HG02798 (cell line): ENCODE results near the gene RAD21L1.

Experiments
- ATAC-seq: cut with Tn5 transposase; IDR thresholded peaks from one replicate; pipeline ENCODE4 v1.9.1; 2021; ENCODE audit warnings: mild to moderate bottlenecking; ENCODE audit not compliant: unreplicated experiment, poor library complexity

RAD21L1 gene

GRCh38 chr20:1225783-1226654, at the start of gene RAD21L1:
Gene RAD21L1 (plus strand): TSS chr20:1226044. CDS start chr20:1228454, 2,410 bp downstream.
- ATAC-seq, result no peak

DNA sequence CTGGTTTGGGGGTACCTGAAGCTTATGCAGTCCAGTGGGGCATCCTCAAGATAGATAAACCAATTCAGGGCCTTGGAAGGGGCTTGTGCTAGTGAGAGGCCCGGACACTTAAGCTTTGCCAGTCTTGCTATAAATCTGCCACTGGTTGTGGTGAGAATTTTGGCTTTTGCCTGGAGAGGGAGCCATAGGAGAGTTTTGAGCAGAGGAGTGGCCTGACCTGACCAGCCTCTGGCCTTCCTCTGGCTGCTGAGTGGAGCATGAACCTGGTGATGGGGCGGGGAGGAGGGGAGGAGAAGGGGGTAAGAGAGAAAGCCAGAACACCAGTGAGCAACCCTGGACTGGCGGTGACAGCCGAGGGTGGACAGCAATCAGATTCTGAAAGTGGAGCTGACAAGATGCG, 48.2 kb upstream of the RAD21L1 start:
- no peak for ATAC-seq

- ATAC-seq, result no peak
Observed at GRCh38 chr20:1178103-1178502, 47.7 kb upstream of the RAD21L1 start.

DNA sequence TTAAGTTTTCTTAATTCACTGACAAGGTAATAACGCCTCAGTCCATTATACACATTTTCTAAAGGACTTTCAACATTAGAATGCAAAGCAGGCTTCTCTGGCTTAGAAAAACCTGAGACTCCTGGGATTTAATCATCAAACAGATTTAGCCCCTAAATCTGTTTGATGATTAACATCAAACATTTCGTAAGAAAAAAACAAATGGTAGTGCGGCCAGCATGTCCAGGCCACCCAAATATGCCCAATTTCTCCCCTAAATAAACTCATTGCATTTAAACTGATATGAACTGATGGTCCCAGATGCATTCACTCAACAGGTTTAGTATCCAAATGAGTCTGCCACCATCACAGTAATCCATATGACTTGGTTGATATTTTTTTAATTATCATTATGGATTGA, 47.2 kb upstream of the RAD21L1 start:
- no peak for ATAC-seq

GRCh38 chr20:1180949-1181348, 44.9 kb upstream of the RAD21L1 start:
- ATAC-seq, result no peak

GRCh38 chr20:1182106-1182505, 43.7 kb upstream of the RAD21L1 start:
- ATAC-seq, result no peak

DNA sequence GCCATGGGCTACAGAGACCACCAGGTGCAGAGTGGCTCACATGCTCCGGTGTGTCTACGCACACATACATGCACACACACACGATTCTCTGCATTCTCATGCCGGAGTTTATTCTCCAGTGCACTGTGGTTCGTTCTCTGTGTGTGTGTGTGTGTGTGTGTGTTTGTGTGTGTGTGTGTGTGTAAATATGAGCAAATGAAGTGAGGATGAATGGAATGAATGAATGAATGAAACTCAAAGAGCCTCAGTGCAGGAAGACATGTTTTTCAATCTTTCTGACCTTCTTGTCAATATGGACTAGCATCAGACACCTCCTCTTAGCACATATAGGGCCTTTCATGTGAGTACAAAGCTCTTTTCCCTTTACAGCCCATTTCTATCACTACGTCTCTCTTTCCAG, 42.7 kb upstream of the RAD21L1 start:
- ATAC-seq, result no peak

- no peak for ATAC-seq
Observed at GRCh38 chr20:1184260-1184637, 41.6 kb upstream of the RAD21L1 start.

- ATAC-seq, result no peak
Observed at GRCh38 chr20:1184638-1185315, 41.1 kb upstream of the RAD21L1 start, which contains the start of gene TMEM74B. Gene TMEM74B (minus strand): TSS chr20:1184981. CDS start chr20:1183801, 1,180 bp downstream.

- no peak for ATAC-seq
Observed at GRCh38 chr20:1185316-1185741, 40.5 kb upstream of the RAD21L1 start.

DNA sequence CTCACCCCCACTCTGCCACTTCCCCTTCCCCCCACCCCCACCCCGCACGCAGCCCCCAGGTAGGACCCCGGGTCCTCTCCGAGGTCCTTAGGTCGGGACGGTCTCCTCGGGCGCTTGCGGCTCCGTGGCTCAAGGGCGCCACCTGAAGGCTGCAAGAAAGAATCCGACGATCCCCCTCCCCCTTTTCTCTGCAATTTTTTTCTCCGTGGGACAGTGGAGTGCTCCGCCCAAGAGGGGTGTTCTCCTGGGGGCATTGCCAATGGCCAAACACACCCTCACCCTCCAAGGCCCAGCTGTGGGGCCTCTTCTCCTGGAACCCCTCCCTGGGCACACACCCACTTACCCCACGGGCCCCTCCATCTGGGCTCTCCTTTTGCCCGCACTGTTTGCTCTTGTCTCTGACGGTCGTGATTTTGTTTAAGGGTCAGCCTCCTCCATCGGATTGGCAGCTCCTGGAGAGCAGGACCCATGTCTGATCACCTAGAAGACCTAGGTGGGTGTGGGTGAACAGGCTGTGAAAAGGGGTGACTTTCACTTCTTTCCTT, 40.0 kb upstream of the RAD21L1 start:
- ATAC-seq, result no peak

DNA sequence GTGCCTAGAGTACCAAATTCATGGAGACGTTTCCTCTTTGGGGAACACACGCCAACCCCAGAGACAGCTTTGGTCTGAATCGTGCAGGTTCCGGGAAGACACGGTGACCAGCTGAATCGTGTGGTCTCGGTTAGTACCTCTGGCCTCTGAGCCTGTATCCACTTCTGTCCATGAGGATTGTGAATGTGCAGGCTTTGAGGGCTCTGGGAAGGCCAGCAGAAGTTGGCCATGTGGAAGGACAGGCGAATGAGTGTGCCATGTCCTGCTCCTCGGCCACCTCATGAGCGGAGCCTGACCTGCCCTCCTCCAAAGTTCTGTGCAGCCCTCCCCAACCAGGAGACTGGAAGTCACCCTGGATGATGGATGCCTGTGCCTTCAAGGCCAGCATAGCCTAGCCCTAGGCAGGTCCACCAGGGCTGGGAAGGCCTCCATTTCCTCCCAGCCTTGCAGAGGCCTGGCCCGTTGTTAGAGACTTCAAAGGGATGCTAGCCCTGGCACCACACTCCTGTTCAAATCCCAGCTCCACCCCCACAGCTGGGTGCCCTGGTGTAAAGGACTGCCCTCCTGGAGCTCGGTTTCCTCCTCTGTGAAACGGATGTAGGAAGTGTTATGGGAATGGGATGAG, 39.4 kb upstream of the RAD21L1 start:
- ATAC-seq, result no peak

GRCh38 chr20:1187605-1188171, 38.2 kb upstream of the RAD21L1 start:
- ATAC-seq, result no peak

- no peak for ATAC-seq
Observed at GRCh38 chr20:1188347-1188746, 37.5 kb upstream of the RAD21L1 start.

DNA sequence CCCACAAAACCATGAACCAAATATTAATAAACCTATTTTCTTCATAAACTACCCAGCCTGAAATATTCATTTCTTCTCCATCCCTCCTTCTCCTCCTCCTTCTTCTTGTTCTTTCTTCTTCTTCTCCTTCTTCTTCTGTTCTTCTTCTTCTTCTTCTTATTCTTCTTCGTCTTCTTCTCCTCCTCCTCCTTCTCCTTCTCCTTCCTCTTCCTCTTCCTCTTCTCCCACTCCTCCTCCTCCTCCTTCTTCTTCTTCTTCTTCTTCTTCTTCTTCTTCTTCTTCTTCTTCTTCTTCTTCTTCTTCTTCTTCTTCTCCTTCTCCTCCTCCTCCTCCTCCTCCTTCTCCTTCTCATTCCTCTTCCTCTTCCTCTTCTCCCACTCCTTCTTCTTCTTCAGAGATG, 36.0 kb upstream of the RAD21L1 start:
- no peak for ATAC-seq

- no peak for ATAC-seq
Observed at GRCh38 chr20:1190847-1191246, 35.0 kb upstream of the RAD21L1 start.

DNA sequence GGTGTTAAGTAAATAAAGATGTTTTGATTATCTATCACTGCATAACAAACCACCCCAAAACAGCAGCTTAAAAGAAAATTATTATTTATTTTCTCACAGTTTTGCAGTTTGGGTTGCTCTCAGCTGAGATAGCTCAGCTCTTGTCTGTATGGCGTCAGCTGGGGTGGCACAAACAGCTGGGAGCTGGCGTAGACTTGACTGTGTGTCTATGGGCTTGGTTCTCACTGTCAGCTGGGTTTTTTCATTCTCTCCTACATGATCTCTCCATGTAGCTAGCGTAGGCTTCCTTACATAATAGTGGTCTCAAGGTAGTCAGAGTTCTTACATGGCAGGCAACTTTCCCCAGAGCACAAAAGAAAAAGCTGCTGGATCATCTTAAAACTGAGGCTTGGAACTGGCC, 34.5 kb upstream of the RAD21L1 start:
- ATAC-seq, result no peak

- no peak for ATAC-seq
Observed at GRCh38 chr20:1195226-1195625, 30.6 kb upstream of the RAD21L1 start.

- ATAC-seq, result no peak
Observed at GRCh38 chr20:1196634-1197033, 29.2 kb upstream of the RAD21L1 start.

DNA sequence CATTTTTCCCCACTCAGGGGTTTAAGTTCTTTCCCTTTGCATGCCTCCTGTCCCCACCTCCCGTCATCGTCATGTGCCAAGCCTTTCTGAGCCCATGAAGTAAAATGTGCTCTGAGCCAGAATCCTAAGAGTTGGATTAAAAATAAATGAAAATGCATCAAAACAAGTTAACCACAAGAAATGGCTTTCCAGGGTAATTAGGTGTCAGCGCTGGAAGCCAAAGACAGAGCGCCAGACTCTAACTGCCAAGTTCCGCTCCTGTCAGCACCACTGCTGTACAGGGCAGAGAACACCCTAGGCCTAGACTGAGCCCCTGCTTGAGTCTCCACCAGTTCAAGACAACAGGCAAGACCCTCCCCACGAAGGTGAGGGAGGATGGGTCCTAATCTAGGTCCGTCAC, 28.0 kb upstream of the RAD21L1 start:
- no peak for ATAC-seq

DNA sequence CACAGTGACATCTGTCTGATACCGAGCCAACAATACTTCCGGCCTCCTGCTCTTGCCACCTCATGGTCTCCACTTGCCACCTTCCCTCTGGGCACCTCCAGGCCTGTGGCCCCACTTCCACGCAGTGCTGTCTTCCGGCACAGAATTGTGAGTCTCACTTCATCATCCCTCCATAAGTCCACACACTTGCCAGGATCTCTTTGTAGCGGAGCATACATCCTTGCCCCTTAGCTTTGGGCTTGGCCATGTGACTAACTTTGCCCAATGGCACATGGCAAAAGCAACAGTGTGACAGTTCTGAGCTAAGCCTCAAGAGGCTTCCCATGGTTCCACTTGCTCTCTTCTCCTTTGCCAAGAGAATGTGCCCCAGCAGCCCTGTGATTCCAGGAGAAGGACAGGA, 27.1 kb upstream of the RAD21L1 start:
- no peak for ATAC-seq
